NCI-H187 (cell line): ENCODE data around the gene SYDE2.
"Not testable (repeated sequence)": the region's sequence is repeated elsewhere in the genome, so short reads cannot be mapped to it uniquely, and the experiment has no call there.

Experiments
- DNase-seq, 2 experiments: peaks; one replicate each; lab custom pipeline; 2025; lab: John Stamatoyannopoulos, UW

The SYDE2 gene

DNA sequence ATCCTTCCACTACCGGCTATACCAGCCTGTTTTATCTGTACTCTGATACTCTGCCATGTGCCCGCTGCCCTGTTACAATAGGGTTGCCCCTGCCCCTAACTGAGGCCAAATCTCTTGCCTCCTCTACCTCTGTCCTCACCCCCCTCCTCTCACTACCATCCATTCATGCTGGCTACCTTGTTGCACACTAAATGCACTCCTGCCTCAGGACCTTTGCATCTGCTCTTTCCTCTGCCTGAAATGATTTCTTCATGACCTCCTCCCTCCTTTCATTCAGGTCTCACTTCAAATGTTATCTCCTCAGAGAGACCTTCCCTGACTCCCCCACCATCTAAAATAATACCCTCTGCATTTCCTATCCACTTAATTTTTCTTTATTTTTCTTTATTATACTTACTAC is 7.7 kb upstream of the SYDE2 start:
- no peak for DNase-seq

DNA sequence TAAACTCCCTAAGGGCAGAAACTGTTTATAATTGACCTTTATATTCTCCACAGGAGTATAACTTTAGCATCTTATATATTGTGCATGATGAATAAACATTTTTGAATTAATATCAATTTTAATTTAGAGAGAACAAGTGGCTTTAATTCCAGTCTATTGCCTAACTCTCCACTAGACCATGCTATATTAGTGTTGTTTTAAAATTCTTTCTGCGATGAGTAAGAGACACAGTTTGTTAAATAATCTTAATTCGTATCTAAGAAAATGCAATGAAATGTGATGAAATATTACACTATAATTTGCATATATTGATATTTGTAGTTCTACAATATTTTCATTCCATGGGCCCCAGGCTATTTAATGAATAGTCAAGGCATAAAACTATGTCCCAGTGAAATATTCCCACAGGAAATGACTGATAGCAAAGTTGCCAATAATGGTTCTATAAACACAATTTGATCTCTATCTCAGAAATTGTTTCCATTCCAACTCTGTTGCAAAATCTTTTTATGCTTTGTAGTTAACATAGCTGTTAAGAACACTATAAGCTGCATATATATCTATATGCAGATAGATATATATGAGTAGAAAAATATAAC is 2.9 kb upstream of the SYDE2 start:
- DNase-seq = no peak

DNA sequence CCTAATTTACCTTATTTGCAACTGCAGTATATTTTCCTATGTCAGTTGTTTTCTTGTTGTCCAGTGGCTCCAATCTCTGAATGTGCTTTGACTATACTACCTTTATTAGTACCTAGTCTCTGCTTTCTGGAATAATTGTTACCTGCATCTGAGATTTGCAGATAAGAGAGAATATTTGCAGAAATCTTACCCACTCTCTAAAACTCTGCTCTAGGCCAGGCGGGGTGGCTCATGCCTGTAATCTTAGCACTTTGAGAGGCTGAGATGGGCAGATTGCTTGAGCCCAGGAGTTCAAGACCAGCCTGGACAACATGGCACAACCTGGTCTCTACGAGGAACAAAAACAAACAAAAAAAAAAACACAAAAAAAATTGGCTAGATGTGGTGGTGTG is 2.0 kb upstream of the SYDE2 start:
- no peak for DNase-seq

DNA sequence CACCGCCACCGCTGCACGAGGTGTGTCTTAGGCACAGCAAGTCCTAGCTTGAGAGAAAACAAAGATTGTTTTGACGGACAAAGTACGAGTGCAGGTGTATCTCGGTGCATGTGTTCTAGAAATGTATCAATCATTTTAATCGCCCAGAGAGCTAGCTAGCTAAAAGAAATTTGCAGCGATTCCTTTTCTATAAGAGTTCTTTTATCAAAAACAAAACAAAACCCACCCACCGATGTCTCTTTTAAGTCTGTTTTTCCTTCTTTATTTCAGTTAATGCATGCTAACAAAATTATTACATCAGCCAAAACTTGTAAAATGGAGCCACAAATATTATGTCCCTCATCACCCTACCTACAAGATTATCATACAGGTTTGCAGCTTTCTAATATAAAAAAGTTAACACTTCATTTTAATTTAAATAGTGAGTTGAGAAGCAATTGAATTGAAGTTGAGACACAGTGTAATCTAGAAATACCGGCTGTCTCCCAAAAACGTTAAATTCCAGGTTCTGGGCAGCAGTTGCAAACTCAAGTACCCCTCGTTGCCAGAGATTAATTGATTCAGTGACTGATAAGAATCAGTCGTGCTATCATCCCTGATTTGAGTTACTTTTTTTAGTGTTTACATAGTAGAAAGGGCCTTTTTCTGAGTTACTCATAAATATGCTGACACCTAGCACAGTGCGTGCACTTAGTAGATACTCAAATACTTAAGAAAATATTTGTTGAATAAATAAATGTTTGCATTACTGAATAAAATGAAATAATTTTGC is 1.5 kb upstream of the SYDE2 start:
- no peak for DNase-seq

DNA sequence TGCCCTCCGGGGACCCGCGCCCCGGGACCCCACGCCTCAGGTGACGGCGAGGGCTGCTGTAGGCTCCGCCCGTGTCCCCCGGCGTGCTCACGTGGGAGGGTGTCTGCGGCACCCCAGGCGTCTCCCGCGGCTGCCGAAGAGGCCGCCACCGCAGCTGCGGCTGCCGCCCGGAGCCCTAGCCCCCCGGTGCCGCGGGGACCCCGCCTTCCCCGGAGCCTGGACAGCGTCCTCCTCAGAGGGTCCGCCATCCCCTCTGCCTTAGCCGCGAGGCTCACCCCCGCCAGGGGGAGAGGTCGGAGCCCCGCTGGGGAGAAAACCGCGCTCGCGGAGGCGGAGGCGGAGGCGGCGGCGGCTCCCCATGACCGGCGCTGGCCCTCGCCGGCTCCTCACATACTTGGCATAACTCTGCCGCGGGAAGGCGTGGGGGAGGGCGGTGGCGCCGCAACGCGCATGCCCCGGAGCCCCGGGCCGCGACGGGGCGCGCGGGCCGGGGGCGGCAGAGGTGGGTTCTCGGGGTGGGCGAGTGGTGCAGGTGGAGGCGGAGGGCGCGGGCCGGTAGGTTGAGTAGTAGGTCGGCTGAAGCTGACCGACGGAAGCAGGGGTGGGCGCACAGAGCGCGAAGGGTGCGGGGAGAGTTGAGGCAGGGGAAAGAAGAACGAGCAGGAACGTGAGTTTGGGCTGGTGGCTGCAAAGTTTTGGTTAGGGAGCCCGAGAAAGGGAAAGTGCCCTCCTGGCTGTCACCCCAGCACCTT is 700 bp upstream of the SYDE2 start:
- DNase-seq = peak in 1 of 2 experiments; percentile 12

DNA sequence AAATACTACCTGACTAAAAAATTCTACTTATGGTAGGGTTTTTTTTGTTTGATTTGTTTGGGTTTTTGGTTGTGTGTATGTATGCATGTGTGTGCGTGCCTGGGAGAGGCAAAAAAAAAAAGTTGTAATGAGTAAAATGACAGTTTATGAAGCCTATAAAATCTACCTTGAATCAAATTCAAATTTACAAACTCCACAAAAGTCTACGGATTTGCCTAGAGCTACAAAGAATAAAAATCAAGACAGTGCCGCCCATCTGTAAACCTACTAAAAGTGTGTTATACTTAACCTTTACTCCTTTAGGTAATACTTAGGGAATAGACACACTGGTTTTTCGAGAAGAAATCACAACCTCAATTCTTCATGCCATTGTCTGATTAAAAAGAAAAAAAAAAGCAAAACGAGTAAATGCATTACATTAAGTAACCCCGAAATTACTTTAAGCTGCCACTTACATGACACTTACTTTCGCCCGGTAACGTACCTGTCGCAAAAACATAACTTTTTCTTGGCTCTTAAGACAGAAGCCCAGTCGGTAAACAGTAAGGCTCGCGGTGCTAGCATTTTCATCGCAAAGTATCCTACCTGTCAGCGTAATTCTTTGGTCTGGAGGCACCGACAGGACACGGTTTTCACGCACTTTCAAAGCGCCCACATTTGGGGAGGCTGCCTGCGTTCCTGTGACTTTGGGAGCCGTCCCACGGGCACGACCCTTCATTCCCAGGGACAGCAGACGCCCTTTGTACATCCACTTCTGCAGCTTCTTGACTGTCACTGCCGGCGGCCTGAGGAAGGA is 951 bp downstream of the SYDE2 start:
- peak in 1 of 2 experiments; percentile 24 for DNase-seq

DNA sequence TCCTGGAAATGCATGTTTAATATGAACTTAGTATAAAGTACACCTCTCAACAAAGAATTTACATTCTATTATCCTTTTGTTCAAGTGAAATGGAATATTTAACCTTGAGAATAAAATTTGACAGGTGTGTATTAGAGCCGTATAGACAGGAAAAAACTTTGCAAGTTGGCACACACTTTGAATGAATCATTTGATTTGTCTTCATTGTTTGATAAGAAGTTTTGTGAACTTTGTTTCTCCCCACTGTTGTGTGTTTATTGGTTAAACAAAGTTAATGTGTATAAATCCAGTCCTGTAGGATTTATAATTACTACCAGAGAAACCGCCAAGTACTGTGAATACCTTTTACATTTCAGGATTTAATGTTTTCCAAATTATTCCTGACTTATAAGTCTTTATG is 2.0 kb downstream of the SYDE2 start:
- no peak for DNase-seq

DNA sequence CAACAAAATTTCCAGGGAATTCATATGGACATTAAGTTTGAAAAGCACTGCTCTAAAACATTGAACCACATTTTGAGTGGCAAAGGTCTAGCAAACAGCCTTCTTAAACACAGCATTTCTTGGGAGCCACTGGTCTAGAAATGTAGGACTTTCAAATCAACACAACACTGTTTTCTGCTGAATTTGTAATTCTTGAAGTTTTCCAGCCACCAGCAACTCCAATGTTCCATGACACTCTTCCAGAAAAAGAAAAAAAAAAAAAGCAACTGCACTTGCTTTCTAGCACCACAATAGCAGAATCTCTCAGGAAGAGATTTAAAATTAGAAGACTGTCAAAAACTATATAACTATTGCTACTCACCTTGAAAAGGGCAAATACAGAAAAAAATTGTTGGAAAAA is 4.5 kb downstream of the SYDE2 start:
- no peak for DNase-seq

DNA sequence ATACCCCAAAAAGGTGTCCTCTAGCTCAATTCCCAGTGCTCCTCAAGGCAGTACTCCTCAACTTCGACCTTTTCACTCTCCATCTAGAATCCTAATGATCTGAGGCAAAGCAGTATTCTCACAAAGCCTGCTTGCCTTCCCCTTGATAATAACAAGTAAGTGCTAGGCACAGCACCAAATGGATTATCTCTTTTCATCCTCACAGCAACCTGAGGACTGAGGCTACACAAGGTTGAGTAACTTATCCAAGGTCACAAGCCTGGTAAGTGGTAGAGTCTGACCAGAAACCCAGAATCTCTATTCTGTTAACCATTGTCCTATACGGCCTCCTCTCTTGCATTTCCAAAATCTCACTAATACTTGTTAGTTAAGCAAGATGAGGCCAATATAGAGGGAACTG is 5.1 kb downstream of the SYDE2 start:
- DNase-seq = no peak

DNA sequence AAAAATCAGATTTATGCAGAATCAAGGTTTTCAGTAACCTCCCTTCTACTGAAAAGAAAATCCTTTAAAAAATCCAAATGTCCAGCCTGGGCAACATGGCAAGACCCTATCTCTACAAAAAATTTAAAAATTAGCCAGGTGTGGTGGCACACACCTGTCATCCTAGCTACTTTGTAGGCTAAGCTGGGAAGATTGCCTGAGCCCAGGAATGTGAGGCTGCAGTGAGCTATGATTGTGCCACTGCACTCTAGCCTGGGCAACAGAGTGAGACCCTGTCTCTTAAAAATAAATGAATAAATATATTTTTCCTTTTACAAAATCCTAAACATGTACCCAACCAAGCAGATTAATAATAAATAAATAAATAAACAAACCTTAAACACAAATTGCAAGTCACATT is 8.7 kb downstream of the SYDE2 start:
- DNase-seq = not testable (repeated sequence)

DNA sequence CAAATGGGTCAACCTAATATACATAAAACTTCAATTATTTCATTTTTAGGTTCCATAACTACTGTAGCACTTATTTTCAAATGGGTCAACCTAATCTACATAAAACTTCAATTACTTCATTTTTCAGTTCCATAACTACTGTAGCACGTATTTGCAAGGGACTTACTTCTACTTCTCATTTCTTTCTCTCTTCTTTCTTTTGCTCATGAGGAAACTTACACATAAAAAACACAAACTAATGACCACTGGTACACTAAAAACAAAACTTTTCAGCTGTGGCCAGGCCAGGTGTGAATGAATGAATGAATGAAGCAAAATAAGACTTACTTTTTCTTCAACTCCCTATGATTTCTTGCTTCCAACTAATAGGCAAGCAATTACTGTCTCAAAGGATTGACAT is 11.7 kb downstream of the SYDE2 start:
- no peak for DNase-seq

DNA sequence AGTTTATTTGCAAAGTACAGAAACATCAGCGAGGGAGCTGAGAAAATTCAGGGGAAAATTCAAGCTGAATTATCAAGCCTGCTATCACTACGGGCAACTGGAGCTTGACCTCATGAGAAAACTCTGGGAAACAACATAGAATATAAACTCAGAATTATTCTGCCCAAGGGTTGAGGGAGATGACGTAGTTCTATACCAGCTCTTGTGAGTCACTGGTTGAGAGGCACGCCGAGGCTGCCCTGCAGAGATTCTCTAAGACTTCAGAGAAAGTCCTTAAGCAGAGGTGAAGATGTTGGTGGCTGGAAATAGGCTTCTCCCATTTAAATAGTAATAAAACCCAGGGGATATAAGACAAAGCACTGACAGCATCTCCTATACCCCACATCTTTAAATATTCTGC is 12.3 kb downstream of the SYDE2 start:
- no peak for DNase-seq

DNA sequence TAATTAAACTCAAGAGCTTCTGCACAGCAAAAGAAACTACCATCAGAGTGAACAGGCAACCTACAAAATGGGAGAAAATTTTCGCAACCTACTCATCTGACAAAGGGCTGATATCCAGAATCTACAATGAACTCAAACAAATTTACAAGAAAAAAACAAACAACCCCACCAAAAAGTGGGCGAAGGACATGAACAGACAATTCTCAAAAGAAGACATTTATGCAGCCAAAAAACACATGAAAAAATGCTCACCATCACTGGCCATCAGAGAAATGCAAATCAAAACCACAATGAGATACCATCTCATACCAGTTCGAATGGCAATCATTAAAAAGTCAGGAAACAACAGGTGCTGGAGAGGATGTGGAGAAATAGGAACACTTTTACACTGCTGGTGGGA is 13.8 kb downstream of the SYDE2 start:
- not testable (repeated sequence) for DNase-seq

DNA sequence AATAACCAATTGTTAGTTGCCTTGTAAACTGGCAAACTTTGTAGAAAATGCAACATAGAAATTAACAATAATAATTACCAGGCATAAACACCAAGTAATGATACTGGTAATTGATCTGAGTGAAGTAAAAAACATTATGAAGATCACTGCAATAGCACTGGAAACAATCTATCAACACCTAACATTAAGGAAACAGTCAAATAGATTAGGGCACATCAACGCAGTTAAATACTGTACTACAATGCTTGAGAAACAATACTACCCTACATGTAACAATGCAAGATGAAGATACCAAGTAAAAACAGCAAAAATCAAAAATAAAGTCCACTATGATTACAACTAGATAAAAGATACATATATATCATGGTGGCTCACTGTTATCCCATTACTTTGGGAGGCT is 16.6 kb downstream of the SYDE2 start:
- no peak for DNase-seq

DNA sequence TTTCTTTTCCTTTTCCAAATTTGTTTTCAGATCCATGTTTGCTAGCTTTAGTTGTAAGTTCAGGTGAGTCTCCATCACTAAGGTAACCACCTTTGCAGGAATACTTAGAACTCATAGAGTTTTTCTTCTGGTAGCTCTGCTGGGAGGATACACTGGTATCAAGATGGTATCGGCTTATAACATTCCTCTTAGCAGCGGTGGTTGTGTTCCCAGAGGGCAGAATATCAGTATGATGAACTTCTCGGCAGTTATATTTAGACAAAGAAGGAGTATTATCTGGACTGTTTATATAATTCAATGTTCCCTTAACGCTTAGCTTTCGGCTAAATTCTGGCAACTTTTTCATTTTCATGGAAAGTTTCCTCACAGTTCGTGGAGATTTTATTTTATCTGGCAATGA is 18.1 kb downstream of the SYDE2 start:
- DNase-seq = no peak

DNA sequence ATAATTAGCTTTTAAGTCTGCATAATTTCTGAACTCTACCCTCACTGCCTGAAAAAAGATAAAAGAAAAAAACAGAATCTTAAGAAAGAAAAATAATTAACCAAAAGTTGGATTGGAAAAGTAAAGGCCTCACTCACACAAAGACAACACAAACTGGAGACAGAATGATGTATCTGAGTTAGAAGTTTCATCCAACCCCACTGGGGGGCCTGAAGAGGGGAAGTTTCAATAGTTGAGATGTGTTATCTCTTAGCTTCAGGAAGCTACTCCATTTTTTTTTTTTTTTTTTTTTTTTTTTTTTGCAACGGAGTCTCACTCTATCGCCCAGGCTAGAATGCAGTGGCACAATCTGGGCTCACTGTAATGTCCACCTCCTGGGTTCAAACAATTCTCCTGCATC is 19.9 kb downstream of the SYDE2 start:
- no peak for DNase-seq

DNA sequence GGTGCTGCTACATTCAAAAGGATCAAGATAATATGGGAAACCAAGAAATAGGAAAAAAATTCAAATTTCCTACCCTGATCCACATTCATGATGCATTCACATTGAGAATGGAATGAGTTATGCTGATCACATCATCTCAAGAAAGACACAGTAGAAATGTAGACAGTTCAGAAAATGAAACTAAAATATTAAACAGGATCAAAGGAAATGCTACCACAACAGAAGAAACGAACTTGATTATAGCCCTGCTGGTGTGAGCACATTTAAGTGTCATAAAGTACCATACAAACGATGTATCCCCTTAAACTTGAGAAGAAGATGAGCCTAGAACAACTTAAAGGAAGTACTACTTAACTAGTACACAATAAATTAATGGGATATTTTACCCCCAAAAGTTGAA is 21.3 kb downstream of the SYDE2 start:
- DNase-seq = no peak

DNA sequence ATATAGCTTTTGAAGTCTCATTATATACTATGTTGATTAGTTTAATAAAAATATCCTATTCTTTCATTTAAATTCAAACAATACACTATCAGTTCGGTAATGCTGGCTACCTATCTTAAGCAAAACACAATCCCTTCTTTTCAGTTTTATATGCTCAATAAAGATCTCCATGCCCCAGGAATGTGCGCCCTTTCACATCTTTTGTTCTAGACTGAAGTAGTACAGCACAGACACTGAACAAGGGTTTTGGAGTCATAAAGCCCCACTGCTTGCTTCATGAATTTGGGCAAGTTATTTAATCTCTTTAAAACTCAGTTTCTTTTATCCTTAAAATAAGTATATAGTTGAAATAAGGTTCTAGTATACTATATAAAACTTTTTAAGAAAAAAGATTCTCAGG is 22.4 kb downstream of the SYDE2 start:
- DNase-seq = no peak

DNA sequence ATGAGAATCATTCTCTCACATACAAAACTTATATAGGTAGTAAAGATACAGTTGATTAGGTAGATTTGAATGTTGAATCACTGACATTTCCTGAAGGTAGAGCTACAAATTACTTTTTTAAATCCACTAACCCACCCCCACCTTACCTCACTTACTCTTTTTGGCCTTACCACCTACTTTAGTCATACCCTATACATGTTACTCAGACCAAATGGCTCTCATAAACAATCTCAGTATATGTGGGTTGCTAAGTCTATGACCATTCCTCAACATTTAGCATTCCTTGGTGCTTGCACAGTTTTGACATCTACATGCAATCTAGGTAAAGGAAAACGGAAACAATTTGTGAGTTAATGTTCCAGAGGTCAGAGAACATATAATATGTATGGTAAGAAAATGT is 26.3 kb downstream of the SYDE2 start:
- no peak for DNase-seq

DNA sequence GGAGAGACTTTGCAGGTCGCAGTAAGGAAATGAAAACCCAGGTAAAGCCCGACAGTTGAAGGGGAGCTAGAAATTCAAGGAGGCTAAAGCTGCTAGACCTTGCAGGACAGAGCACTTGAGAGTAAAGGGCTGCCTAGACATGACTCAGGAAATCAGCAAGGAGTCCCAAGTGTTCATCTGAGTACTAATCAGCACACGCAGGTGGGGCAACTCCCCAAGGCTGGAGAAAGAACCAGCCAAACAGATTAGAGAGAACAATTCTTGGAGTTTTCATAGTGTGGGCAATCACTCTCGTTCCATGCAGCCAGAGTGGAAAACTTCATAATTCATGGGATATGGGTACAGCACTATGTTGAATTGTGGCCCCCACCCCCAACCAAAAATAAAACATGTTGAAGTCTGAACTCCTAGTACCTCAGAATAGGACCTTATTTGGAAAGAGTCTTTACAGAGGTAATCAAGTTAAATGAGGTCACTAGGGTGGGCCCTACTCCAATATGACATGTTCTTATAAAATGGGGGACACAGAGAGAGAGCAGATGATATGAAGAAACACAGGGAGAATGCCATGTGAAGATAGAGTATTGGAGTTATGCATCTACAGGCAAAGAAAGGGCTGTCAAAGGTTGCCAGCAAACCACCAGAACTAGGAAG is 28.0 kb downstream of the SYDE2 start:
- no peak for DNase-seq

DNA sequence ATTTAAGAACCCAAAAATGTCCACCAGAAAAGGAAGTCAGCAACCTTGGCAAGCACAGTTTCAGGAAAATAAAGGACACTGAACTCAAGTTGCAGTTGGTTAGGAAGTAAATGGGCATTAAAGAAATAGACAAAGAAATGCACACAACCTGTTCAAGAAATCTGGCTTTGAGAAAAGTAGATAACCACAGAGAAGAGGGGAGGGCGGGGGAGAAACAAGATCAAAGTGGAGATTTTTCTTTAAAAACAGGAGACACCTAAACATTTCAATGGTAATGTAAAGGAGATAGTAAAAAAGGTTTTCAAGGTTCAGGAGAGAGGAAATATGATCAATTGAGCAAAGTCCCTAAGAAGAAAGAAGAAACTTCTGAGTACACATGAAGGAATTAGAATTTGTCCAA is 29.1 kb downstream of the SYDE2 start:
- DNase-seq = no peak

DNA sequence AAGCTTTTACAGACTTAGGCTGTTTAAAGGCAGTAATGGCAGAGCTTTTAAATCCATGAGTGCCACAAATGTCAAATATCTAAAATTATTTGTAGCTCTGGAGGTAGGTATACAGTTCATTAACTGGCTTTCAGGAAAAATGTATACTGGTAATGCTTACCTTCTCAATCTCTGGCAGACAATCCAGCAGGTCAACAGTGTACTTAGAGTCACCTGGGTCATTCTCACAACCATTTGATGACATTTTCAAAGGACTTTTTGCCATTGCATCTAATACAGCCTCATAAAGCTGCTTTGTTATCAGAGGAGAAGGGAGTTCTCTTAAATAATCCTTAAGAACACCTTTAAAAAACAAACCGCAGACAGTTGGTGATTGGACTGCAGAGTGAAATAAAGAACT is 31.9 kb downstream of the SYDE2 start:
- no peak for DNase-seq
